Measurements from ENCODE around the gene FKBP9.
"Not testable (repeated sequence)": the region's sequence is repeated elsewhere in the genome, so short reads cannot be mapped to it uniquely, and the experiment has no call there.

Gene FKBP9

DNA sequence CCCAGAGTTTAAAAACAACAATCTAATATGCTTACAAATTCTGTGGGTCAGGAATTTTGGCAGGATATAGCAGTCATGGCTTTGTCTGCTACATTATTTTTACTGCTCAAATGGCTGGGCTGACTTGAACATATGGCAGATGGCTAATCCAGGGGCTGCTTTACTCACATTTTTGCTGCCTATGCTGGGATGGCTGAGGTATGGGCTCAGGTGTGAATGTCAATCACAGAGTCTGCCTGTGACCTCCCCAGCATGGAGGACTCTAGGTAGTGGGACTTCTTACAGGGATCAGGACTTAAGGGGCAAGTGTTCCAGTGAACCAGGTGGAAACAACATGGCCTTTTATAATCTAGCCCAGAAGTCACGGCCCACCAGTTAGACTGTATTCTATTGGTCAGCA lies 4.4 kb upstream of the FKBP9 start:
- no peak for DNase-seq

DNA sequence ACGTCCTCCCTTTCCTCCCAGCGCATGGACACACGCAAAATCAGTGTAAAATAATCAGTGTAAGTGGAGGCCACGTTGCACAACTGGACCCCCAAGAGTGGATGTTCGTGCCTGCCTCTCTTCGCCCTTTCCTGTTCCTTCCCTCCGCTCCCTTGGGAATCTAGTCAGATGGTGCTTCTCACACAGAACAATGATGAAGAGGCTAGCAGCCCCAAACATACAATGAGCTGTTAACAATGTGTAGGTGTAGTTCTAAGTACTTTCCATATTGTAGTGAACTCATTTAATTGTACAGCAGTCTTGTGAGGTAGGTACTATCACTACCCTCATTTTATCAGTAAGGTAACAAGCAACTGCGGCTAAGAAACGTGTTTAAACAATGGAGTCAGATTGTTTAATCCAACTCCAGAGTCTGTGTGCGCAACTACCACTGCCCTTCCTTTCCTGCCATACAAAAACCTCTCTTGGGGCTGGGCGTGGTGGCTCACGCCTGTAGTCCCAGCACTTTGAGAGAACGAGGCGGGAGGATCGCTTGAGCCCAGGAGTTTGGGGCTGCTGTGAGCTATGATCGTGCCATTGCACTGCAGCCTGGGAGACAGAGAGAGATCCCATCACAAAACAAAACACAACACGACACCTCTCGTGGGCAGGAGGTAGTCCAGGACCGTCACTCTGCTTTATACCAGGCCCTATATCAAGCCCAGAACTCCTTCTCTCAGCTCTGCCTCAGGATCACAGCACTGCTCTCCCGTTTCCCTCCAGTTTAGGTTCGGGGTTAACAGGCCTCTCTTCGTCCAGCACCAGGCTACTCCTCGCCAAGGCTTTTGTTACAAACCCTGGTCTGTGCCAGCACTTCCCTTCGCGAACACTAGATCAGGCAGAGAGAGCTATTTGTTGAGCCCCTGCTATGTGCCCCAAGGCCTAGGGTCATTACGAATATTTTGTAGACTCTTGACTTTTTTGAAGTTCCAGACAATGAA lies 1.1 kb downstream of the FKBP9 start:
- peak; percentile 81 for DNase-seq

DNA sequence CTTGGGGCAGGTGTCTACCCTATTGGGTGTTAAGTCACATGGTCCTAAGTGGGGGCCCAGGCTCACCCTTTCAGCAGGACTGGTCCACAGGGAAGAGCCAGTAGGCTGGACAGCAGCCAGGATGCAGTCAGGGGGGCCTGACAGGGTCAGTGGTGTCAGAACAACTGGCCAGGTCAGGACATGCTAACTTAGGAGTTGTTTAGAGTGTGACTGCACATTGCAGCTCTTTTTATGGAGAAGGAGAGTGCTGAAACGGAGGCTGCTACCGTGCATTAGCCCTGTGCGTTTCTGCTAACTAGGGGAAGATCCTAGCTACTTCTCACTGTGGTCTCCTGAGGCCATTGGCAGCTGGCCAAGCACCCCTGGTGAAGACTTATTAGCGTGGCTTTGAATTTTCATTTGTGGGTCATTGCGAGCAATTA lies 6.7 kb downstream of the FKBP9 start:
- DNase-seq: not testable (repeated sequence)

DNA sequence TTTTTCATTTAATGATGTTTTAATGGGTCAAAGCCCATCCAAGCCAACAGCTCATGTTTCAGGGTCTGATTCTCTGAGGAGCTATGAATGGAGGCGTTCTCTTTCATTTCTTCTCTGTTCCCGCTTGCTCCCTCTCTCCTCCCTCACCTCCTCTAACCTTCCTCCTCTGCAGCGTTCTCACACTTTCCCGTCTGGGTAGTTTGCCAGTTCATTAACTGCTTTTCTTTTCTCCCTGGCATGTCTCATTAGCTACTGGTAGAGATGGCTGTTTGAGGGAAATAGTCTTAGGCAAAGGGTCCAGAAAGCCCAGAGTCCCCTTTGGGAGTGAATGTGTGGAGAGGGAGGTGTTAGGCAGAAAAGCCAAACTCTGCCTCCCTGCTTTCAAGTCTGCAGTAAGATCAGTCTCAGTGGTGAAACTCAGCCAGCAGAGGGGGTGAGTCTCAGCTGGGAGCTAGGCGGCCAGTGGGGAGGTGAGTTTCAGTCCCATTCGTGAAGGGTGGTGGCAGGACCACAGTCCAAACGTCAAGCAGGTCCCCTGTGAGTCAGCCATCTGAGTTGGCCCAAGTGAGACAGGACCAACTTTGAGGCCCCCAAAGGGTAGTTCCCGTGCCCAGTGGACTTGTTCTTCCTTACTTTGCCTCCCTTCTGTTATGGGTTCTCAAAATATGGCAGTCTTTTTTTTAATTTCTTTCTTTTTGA lies 7.4 kb downstream of the FKBP9 start:
- DNase-seq: not testable (repeated sequence)

DNA sequence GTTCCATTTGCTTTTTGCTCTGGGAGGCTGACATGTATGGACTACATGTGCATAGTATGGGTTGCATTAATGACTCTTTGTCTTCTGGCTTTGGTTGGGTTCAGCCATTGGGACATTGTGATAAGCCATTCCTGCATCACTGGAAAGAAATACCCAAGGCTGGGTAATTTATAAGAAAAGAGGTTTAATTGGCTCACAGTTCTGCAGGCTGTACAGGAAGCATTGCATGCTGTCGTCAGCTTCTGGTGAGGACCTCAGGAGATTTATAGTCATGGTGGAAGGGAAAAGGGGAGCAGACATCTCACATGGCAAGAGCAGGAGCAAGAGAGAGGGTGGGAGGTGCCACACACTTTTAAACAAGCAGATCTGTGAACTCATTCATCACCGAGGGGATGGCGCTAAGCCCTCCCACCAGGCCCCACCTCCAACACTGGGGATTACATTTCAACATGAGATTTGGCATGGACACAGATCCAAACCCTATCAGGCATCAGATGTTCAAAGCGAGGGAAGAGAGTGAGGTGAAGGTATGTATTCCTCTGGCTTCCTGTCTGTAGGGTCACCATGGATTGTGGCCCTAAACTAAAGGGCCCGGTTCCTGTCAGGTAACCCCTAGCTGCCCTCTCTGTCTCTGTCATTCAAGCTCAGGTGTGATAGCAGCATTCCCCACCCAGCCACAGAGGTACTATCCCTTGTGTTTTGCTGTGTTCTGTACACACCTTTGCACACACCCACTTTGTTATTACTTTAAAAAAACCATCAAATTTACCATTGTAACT lies 9.4 kb downstream of the FKBP9 start:
- DNase-seq: peak; percentile 19

DNA sequence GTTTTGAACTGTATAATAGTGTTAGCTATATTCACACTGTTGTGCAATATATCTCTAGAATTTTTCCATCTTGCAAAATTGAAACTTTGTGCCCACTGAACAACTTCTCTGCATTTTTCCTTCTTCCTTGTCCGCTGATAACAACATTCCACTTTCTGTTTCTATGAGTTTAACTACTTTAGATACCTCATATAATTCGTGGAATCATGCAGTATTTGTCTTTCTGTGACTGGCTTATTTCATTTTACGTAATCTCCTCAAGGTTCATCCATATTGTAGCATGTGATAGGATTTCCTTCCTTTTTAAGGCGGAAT lies 10.0 kb downstream of the FKBP9 start:
- peak; percentile 9 for DNase-seq

DNA sequence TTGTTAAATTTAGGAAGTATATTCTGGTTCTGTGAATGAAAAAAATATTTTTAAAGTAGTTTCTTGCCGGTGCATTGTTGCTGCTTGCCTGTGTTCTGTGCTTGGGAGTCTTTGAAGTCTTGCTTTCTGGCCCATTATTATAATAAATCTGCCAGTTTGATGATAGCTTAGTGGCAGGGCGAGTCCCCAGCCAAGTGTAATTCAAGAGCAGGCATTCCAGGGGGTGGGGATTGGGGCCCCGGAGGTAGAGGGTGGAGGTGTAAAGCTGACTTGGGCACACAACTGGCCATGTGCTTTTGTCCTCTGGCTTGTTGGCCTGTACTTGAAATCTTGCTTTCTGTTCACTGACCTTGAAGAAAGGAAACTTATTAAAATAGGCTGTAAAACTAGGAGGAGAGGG lies 14.7 kb downstream of the FKBP9 start:
- not testable (repeated sequence) for DNase-seq

DNA sequence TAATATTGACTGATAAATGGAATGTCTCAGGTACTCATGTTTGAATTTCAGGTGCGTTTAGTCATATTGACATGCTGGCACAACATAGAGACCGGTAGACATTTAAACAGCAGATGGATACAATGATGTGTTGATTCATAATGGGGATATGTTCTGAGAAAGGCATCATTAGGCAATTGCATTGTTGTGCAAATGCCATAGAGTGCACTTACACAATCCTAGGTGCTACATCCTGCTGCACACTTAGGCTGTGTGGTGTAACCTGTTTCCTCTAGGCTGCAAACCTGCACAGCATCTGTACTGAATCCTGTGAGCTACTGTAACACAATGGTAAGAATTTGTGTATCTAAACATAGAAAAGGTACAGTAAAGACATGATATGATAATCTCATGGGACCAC lies 19.9 kb downstream of the FKBP9 start:
- peak; percentile 11 for DNase-seq

DNA sequence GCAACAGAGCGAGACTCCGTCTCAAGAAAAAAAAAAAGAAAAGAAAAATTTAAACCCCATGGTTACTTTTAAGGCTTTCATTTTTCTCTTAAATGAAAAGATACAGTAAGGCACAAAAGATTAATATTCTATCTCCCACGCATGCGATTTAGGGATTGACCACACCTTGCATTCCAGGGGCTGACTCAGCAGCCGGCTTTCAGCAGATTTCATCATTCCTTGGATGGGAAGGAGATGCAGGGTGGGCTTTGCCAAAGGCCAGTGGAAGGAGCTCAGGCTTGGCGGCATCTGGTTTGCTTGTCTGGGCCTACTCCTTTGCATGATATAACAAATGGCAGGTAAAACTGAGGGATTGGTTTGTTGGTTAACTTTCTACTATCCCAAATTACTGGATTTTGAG lies 22.0 kb downstream of the FKBP9 start:
- peak; percentile 94 for DNase-seq

DNA sequence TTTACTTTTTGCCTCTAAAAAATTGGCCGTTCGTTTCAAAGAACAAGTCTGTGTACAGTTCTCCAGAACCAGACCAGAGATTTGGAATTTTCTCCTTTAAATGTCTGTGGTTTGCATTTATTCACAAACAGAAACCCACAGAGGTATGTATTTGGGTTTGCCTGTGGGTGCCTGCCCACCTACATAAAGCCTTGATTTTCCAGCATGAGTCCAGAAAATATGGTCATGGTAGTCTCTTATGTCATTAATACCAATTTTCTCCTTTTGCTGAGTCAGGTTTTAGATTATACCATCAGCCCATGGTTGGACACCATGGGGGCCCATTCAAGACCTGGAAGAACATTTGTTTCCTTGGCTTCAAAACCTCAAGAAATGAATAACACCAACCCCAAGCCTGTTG lies 22.7 kb downstream of the FKBP9 start:
- DNase-seq: peak; percentile 26

DNA sequence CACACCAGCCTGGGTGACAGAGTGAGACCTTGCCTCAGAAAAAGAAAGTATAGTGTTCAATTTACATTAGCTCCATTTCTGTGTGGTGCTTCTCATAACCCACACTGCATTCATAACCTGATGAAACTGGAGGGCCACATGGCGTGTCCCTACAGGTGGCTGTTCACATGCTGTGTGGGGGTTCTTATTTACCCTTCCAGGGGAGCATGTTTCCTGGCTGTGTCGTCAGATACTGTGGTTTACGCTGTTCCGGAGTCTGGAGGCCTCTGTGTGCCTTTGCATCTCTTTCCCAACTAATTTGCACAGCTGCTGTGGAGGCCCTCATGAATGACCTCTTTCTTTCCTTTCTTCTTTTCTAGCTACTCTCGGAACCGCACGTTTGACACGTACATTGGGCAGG lies 30.9 kb downstream of the FKBP9 start:
- not testable (repeated sequence) for DNase-seq

DNA sequence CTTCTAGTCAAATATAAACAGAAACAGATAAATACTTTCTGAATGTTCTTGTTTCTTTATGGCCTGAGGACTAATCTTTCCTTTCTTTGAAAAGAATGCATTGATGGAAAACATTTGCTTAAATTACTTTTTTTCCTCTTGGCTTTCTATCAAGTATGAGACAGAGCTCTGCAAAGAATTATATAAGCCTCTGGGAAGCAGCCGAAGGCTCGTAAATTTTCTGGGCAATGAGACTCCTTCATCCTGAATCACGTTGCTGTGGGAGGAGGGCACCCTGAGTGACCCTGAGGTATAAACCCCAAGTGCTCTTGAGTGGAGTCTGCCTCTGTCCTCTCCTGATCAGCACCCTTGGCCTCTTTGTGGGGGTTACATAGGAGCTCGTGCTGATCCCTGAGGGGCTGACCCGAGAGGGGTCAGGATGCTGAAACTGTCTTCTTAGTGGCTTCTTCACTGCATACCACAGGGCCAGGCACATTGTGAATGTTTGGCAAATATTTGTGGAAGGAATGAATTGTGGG lies 33.9 kb downstream of the FKBP9 start:
- DNase-seq: peak; percentile 90

DNA sequence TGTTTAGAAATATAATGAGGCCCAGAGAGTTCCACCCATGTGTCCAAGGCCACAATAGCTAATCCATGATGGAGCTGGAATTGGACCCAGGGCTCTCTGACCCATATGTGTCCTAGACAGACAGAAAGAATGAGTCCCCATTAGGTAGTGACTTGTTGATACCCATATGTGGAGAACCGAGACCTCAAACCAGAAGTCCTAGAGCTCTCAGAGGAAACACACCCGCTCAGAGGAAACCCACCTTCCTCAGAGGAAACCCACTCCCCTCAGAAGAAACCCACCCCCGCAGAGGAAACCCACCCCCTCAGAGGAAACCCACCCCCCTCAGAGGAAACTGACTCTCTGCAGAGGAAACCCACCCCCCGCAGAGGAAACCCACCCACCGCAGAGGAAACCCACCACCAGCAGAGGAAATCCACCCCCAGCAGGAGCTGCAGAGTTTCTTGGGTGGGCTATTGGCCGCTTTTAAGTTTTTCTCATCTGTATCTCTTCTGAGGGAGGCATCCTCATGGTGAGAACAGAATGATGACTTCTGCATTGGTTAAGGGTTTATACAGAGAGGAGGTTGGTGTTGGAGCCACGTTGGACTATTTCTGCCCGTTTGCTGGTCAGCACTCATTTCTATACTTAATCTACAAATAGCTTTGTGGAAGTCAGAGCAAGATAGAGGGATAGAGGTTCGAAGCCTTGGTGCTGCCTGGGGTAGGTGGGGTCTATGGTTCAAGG lies 34.9 kb downstream of the FKBP9 start:
- DNase-seq: not testable (repeated sequence)

DNA sequence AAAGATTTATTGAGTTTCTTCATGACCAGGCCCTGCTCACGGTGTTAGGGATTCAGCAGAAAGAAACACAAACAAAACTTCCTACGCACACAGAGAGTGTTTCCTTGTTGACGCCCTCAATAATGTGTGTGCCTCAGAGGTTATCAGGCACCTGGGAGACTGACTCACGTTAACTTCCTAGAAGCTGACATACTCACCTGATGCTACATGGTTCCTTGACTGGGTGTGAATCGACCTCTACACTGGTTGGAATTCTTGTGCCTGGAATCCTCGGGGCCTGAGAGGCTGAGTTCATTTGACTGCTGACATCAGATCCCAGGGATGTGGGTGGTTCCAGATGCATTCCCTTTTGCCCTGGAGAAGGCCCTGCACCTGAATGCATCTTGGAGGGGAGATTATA lies 35.5 kb downstream of the FKBP9 start:
- not testable (repeated sequence) for DNase-seq

DNA sequence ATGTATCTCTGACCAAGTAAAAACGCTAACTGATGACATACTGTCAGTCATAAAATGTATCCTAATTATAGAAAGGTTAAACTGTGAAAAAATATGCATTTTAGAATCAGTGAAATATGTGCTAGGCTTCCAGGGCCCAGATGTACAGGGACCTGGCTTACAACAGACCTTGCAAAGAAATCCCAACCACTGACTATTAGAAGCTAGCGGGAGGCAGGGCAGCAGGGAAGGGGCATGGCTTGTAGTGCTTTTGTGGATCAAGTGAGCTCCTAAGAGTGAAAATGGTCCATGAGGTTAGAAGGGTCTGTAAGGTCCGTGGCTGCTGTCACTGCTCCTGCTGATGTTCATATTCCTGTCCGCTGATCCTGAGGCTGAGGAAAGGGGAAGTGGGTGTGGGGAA lies 40.7 kb downstream of the FKBP9 start:
- peak; percentile 35 for DNase-seq

DNA sequence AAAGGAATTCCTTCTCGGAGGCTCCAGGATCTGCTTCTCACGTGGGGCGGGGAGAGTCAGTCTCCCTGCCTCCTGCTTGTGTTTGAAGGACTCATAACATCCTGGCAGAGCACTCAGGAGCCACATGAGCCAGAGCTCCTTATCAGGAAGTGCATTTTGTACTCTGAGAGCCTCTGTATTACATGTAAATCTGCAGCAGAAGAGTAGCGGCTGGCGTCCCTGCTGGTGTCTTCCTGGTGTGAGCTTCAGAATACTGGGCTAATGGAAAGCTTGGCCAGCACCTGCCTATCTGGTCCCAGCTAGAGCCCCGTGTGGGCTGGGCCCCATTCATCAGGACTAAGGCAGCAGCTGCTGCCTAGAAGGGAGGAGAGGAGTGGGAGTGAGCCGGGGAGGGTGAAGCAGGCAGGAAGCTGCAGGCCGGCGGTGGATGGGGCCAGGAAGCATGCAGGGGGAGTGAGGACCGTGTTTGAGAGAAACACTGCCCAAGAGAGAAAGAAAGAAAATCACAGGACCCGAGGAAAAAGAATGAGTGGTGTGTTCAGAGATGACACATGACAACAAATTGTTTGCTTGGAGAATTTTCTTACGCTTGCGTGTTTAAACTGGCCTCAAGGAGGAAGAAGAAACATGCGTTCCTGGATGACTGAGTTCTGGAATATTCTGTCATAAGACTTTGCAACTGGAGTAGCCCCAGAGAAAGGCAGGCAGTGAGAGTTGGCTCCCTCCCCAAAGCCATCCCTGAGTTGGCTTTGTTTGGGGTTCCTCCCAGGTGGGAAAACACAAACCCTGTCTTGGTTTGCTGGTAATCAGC lies 41.3 kb downstream of the FKBP9 start:
- DNase-seq: peak; percentile 87

DNA sequence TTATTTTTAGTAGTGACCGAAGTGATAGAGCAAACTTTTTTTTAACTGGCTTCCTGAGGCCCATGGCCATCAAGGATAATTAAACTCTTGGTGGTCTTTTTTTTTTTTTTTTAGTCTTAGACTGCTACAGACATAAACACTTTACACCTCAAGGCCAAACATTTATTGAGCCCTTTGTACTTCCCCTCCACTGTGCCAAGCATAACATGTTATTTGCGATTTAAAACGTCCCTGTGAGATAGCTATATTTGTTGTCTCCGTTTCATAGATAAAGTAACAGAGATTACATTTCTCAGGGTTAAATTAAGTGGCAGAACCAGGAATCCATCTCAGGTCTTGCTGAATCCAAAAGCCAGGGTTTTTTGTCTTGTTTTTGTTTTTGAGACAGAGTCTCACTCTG lies 42.1 kb downstream of the FKBP9 start:
- DNase-seq: not testable (repeated sequence)

DNA sequence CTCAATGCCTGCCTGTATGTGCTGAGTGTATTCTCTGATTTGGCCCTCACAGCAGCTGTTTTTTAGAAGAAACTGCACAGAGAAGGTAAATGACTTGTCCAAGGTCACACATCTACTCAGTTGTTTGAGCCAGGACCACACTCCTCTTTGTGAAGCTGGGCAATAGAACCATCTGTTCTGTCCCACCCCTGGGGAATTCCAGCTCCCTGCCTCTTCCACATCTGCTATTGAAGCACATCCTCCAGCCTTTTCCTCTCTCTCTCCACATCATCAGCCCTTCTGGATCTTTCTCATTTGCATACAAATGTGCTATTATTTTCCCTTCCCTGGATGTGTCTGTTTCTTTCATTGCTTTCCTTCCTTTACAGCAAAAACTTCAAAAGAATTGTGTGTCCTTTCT lies 45.9 kb downstream of the FKBP9 start:
- not testable (repeated sequence) for DNase-seq

DNA sequence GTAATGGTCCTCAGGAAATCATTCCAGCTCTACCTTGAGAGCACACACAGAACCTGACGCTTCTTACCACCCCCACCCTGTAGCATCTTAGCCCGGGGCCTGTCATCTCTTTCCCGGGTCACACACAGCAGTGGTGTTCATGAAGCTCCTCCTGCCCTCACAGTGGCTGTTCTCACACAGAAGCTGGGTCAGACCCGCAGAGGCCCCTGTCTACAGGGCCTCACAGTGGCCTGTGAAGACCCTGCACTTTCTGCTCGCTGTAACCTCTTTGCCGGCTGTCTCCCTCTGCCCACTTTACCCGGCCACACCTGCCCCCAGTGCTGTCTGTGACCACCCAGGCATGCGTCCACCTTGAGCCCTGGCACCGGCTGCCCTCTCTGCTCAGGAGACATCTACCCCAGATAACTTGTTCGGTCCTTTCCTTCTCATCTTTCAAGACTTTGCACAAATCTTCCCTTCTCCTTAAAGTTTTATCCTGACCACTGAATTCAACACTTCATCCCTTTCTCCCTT lies 46.9 kb downstream of the FKBP9 start:
- not testable (repeated sequence) for DNase-seq

DNA sequence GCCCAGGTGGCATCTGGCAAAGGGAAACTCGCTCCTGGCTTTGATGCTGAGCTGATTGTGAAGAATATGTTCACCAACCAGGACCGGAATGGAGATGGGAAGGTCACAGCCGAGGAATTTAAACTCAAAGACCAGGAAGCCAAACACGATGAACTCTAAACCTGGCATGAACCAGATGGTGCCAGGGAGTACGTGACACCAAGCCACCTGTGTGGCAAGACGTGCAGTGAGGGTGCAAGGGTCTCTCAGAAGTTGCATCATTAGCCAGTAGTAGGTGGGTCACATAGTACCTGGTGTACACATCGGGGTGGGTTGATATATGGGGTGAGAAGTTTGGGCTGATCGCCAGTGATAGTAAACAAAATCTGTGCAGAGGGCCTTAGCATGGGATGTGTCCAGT lies 48.0 kb downstream of the FKBP9 start:
- DNase-seq: not testable (repeated sequence)

DNA sequence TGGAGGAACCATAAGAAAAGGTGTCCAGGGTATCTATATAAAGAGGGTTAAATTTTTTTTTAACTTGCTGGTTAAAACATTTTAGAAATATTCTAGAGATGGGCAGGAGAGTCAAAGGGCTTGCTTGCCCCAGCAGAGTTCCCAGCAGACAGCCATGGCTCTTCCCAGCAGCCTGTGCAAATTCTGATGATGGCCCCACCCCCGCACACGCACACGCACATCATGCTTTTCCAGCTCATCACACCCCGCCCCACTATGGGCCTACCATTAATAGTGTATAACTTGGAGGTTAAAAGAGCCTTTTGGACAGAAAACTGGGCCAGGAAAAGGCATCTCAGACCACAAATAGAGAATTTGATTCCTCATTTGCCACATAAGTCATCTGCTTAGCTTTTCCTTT lies 48.5 kb downstream of the FKBP9 start:
- not testable (repeated sequence) for DNase-seq

All from fibroblast of skin of right quadriceps (primary cell).